Lower leg skin (tissue), 4 donors: ENCODE results near the gene PTRH1. TPM values are rescaled to one million over a fixed set of nuclear protein-coding genes. Genes with fewer than 3 reads are reported as not detected.
A peak's percentile ranks its signal among the peaks of the same experiment; 100 is the strongest.

ENCODE experiments used
- DNase-seq, 2 donors: peaks; one replicate each; pipeline ENCODE4 v3.0.0-alpha.2; 2019; ENCODE audit warnings: low spot score in 2 of 2
- H3K4me3 ChIP-seq: fragments of 200-600 bp; sonication (generic); 2 replicates; pipeline ENCODE4 v1.5.1; 2017; ENCODE audit warnings: mild to moderate bottlenecking, low read depth; ENCODE audit not compliant: poor library complexity, severe bottlenecking
- CTCF ChIP-seq, 3 donors: fragments of 450-650 bp; IDR thresholded peaks; one replicate each; pipeline ENCODE4 v1.5.1; 2016; ENCODE audit warnings: antibody characterized with exemption in 3 of 3, mild to moderate bottlenecking in 3 of 3, moderate library complexity in 2 of 3
- POLR2A ChIP-seq, 2 donors: fragments of 450-650 bp; IDR thresholded peaks; one replicate each; pipeline ENCODE4 v1.6.1; 2016 to 2017; ENCODE audit warnings: antibody characterized with exemption in 2 of 2, mild to moderate bottlenecking in 1 of 2, moderate library complexity in 1 of 2
- WGBS, 2 donors: methylation state at CpG; one replicate each; pipeline ENCODE4 v1.1.5; 2018; 5-methylcytosine and 5-hydroxymethylcytosine counted together
- intact Hi-C: fragments of 100-400 bp; cut with DNase I; formaldehyde crosslinking; loops from one replicate; pipeline ENCODE4 v1.15.0; 2023; ENCODE audit warnings: low total_unique reads
- total RNA-seq, 4 donors: library from RNA; depleted of rRNA; stranded (reverse); fragments of >200 nt; gene quantifications; one replicate each; pipeline ENCODE4 v1.1.0, GENCODE V29; 2016

PTRH1 gene
- total RNA-seq, 4 donors from 2014 or later = 28.2 to 71.8 (median 52.3) TPM

GRCh38 chr9:127734747-127735529, 19.5 kb upstream of the PTRH1 start, which contains the start of gene TOR2A:
TSS of gene TOR2A (minus strand) at chr9:127735294. CDS start at chr9:127735270, 24 bp downstream.
- intact Hi-C loops = loop anchor here (5.0 kb wide), 3 partner anchors 47 to 233 kb away; no protein-coding TSS in a partner anchor
- TF ChIP-seq CTCF (IDR thresholded peaks at IDR 0.05) (peak in 2 of 3 donors; percentile 67 to 98), POLR2A (IDR thresholded peaks at IDR 0.05) (no peak)
- 0% methylated on average over 32 to 65 of the region's 76 CpGs for WGBS, 2 donors

GRCh38 chr9:127734247-127734746, 18.8 kb upstream of the PTRH1 start:
- WGBS, 2 donors = 50 to 51% methylated on average over 21 to 22 of the region's 22 CpGs
- DNase-seq = no peak
- intact Hi-C loops = loop anchor here (5.0 kb wide), 1 partner anchor 232 kb away; no protein-coding TSS in a partner anchor
- no peak for TF ChIP-seq CTCF (IDR thresholded peaks at IDR 0.05)
- TF ChIP-seq POLR2A (IDR thresholded peaks at IDR 0.05) = no peak
- peak overlapping the region; percentile 55 for H3K4me3 ChIP-seq

More at GRCh38 chr9:127734747-127735529, 19.5 kb upstream of the PTRH1 start, which contains the start of gene TOR2A:
- DNase-seq = peak; percentile 95 to 100
- peak within 1 kb of the TSS; percentile 55 for H3K4me3 ChIP-seq

GRCh38 chr9:127733614-127734013, 18.2 kb upstream of the PTRH1 start:
- WGBS, 2 donors = 85 to 88% methylated on average over 2 of the region's 2 CpGs

GRCh38 chr9:127732444-127732843, 17.0 kb upstream of the PTRH1 start:
- no peak for DNase-seq
- H3K4me3 ChIP-seq = no peak overlapping the region
- WGBS, 2 donors = 89 to 95% methylated on average over 12 to 21 of the region's 21 CpGs
- TF ChIP-seq POLR2A (IDR thresholded peaks at IDR 0.05) (no peak), CTCF (IDR thresholded peaks at IDR 0.05) (no peak)
- intact Hi-C loops = loop anchor here (2.0 to 5.0 kb wide), 2 partner anchors 142 to 230 kb away; no protein-coding TSS in a partner anchor

More at GRCh38 chr9:127733614-127734013, 18.2 kb upstream of the PTRH1 start:
- no peak overlapping the region for H3K4me3 ChIP-seq
- TF ChIP-seq POLR2A (IDR thresholded peaks at IDR 0.05) = no peak
- no peak for TF ChIP-seq CTCF (IDR thresholded peaks at IDR 0.05)
- intact Hi-C loops = loop anchor here (2.0 to 5.0 kb wide), 2 partner anchors 143 to 231 kb away; no protein-coding TSS in a partner anchor
- no peak for DNase-seq

- 78 to 93% methylated on average over 15 to 16 of the region's 16 CpGs for WGBS, 2 donors
- intact Hi-C loops = loop anchor here (2.0 to 5.0 kb wide), 2 partner anchors 141 to 230 kb away; no protein-coding TSS in a partner anchor
- DNase-seq = no peak
- H3K4me3 ChIP-seq = no peak overlapping the region
- TF ChIP-seq CTCF (IDR thresholded peaks at IDR 0.05) = no peak
- TF ChIP-seq POLR2A (IDR thresholded peaks at IDR 0.05) = no peak
These were observed 16.5 kb upstream of the PTRH1 start for GRCh38 chr9:127731938-127732337.
